Activated naive CD8-positive, alpha-beta T cell (primary cell): ENCODE results near the gene PRR15.

Experiments
- H3K27ac Mint-ChIP-seq: one replicate; pipeline ENCODE4 v1.8.0; 2021; ENCODE audit warnings: mixed read lengths
- H3K27me3 Mint-ChIP-seq: one replicate; pipeline ENCODE4 v1.8.0; 2021; ENCODE audit warnings: mixed read lengths
- H3K36me3 Mint-ChIP-seq: one replicate; pipeline ENCODE4 v1.8.0; 2021; ENCODE audit warnings: mixed read lengths
- H3K4me1 Mint-ChIP-seq: one replicate; pipeline ENCODE4 v1.8.0; 2021; ENCODE audit warnings: low read depth, mixed read lengths
- H3K4me3 Mint-ChIP-seq: one replicate; pipeline ENCODE4 v1.8.0; 2021; ENCODE audit warnings: mild to moderate bottlenecking, mixed read lengths
- H3K9me3 Mint-ChIP-seq: one replicate; pipeline ENCODE4 v1.8.0; 2021; ENCODE audit warnings: low read depth, mixed read lengths

Gene PRR15

GRCh38 chr7:29596593-29597178, 33.1 kb downstream of the PRR15 start:
- Mint-ChIP-seq H3K27me3 (peaks cover 4% of the 10 kb centered on the region), H3K4me3 (no peak overlapping the region), H3K27ac (no peak overlapping the region), H3K9me3 (no peaks in the 10 kb centered on the region), H3K4me1 (no peaks in the 10 kb centered on the region), H3K36me3 (no peaks in the 10 kb centered on the region)

DNA sequence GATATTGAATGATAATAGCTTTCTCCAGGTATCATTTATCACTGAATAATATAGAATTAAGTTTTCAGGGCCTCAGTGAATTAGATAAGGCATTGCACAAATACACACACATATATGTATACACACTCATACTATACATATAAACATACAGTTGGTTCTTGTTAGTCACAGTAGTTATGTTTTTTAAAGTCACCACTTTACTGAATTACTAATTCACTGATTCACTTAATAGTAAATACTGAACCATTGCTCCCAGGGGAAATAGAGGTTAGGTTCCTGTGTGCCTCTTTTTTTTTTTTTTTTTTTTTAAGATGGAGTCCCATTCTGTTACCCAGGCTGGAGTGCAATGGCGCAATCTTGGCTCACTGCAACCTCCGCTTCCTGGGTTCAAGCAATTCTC, 33.6 kb downstream of the PRR15 start:
- Mint-ChIP-seq H3K4me3 (no peak overlapping the region), H3K27ac (no peak overlapping the region), H3K36me3 (no peaks in the 10 kb centered on the region), H3K4me1 (no peaks in the 10 kb centered on the region), H3K9me3 (no peaks in the 10 kb centered on the region), H3K27me3 (peaks cover 4% of the 10 kb centered on the region)

GRCh38 chr7:29598137-29598536, 34.5 kb downstream of the PRR15 start:
- Mint-ChIP-seq H3K9me3 (no peaks in the 10 kb centered on the region), H3K27me3 (peaks cover 4% of the 10 kb centered on the region), H3K4me1 (no peaks in the 10 kb centered on the region), H3K27ac (no peak overlapping the region), H3K36me3 (no peaks in the 10 kb centered on the region), H3K4me3 (no peak overlapping the region)

DNA sequence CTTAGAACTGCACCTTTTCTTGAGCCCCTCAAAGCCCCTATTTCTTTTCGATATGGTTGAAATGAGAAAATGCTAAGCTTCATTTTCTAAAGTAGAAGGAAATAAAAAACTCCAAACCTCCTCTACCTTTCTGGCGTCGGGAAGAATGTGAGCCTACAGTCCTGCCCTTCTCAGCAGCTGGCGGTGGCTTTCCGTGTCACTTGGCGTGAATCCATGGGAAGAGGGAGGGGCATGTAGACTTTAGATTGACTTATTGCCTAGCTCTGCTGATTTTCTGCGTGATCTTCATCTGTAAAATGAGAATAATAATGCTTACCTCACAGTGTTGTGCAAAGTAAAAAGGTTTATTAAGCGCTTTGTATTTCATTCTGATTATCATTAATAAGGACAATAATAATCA, 35.0 kb downstream of the PRR15 start:
- no peak overlapping the region for H3K4me3 Mint-ChIP-seq
- peaks cover 4% of the 10 kb centered on the region for H3K27me3 Mint-ChIP-seq
- no peaks in the 10 kb centered on the region for H3K36me3 Mint-ChIP-seq
- H3K4me1 Mint-ChIP-seq: no peaks in the 10 kb centered on the region
- H3K27ac Mint-ChIP-seq: no peak overlapping the region
- no peaks in the 10 kb centered on the region for H3K9me3 Mint-ChIP-seq

GRCh38 chr7:29599026-29599425, 35.4 kb downstream of the PRR15 start:
- Mint-ChIP-seq H3K27me3 (peaks cover 4% of the 10 kb centered on the region), H3K27ac (no peak overlapping the region), H3K4me1 (no peaks in the 10 kb centered on the region), H3K9me3 (no peaks in the 10 kb centered on the region), H3K4me3 (no peak overlapping the region), H3K36me3 (no peaks in the 10 kb centered on the region)

DNA sequence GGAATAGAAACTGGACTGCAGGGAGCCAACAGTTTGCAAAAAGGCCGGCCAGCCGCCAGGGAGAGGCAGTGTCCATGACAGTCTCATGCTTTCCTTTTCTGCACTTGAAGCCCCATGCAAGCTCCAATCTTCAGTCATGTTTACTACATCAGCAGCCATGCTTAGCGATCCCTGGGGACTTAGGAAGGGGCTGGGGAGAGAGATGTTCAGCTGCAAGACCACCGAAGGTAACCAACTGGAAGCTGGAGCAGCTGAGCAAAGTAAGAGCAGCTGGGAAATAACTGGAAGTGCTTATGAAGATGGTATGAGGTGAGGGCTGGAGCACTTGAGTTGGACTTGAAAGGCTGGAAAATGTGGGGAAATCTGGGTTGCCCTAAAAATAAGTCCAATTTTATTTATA, 37.0 kb downstream of the PRR15 start:
- H3K4me1 Mint-ChIP-seq: no peaks in the 10 kb centered on the region
- H3K27me3 Mint-ChIP-seq: peaks cover 7% of the 10 kb centered on the region
- H3K9me3 Mint-ChIP-seq: peaks cover 5% of the 10 kb centered on the region
- no peak overlapping the region for H3K27ac Mint-ChIP-seq
- no peaks in the 10 kb centered on the region for H3K36me3 Mint-ChIP-seq
- no peak overlapping the region for H3K4me3 Mint-ChIP-seq

- H3K9me3 Mint-ChIP-seq: peaks cover 5% of the 10 kb centered on the region
- H3K27ac Mint-ChIP-seq: no peak overlapping the region
- no peaks in the 10 kb centered on the region for H3K36me3 Mint-ChIP-seq
- no peak overlapping the region for H3K4me3 Mint-ChIP-seq
- peaks cover 9% of the 10 kb centered on the region for H3K27me3 Mint-ChIP-seq
- H3K4me1 Mint-ChIP-seq: no peaks in the 10 kb centered on the region
Observed at GRCh38 chr7:29604052-29604451, 40.4 kb downstream of the PRR15 start.

DNA sequence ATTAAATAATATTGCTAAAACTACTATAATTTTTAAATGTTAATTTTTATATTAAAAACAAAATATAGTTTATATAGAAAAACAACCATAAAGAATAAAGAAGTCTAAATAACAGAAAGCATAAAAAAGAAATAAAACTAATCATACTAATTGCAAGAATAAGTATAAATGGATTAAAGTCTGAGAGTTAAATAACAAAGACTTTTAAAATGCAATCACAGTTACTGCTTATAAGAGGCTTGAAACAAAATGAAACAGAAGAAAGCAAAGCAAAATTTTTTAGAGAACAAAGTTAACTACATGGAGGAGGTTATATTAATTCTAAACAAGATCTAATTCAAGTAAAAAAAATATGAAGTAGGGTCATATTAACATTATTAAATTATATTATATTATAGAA, 41.1 kb downstream of the PRR15 start:
- Mint-ChIP-seq H3K4me1 (no peaks in the 10 kb centered on the region), H3K9me3 (peaks cover 5% of the 10 kb centered on the region), H3K27ac (no peak overlapping the region), H3K27me3 (peaks cover 9% of the 10 kb centered on the region), H3K4me3 (no peak overlapping the region), H3K36me3 (no peaks in the 10 kb centered on the region)

GRCh38 chr7:29605671-29606070, 42.0 kb downstream of the PRR15 start:
- H3K36me3 Mint-ChIP-seq: no peaks in the 10 kb centered on the region
- H3K4me1 Mint-ChIP-seq: no peaks in the 10 kb centered on the region
- no peak overlapping the region for H3K27ac Mint-ChIP-seq
- no peak overlapping the region for H3K4me3 Mint-ChIP-seq
- peaks cover 5% of the 10 kb centered on the region for H3K9me3 Mint-ChIP-seq
- peaks cover 7% of the 10 kb centered on the region for H3K27me3 Mint-ChIP-seq

DNA sequence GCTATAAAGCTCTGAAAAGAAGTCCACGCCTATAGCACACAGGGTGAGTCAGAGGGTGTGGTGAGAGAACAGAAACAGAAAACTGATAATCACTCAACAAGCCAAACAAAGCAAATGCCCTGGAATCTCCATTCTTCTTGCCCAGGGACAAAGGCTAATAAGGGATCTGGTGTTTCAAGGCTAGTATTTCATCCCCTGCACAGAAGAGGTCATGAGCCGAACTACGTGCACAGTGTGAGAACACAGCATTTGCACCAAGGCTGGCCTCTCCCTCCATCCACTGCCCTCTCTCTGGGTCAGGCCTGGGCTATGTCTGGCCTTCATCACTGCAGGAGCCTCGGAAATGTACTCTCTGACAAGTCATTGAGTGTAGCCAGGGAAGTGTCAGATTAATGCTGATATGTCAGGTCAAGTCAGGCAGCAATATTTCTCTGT, 42.7 kb downstream of the PRR15 start:
- H3K4me3 Mint-ChIP-seq: no peak overlapping the region
- peaks cover 7% of the 10 kb centered on the region for H3K27me3 Mint-ChIP-seq
- no peak overlapping the region for H3K27ac Mint-ChIP-seq
- no peaks in the 10 kb centered on the region for H3K36me3 Mint-ChIP-seq
- H3K9me3 Mint-ChIP-seq: peaks cover 5% of the 10 kb centered on the region
- H3K4me1 Mint-ChIP-seq: no peaks in the 10 kb centered on the region

DNA sequence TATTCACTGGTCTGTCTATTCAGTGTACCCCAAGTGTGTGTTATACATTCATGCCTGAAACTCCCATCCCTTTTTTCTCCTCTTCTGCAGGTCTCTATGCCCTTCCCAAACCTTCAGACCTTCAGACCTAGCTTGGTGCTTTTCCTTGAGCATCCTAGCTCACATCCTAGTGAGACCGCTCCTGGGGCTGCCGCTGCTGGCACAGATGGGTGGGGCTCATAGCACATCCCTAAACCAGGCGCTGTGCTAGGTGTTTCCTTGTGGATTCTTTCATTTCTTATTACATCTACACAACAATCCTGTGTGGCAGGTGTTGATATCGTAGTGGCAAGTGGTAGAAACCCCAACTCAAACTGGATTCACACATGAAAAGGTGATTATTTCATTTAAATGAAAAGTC, 43.2 kb downstream of the PRR15 start:
- Mint-ChIP-seq H3K4me3 (no peak overlapping the region), H3K4me1 (no peaks in the 10 kb centered on the region), H3K27ac (no peak overlapping the region), H3K9me3 (peaks cover 5% of the 10 kb centered on the region), H3K27me3 (peaks cover 7% of the 10 kb centered on the region), H3K36me3 (no peaks in the 10 kb centered on the region)

DNA sequence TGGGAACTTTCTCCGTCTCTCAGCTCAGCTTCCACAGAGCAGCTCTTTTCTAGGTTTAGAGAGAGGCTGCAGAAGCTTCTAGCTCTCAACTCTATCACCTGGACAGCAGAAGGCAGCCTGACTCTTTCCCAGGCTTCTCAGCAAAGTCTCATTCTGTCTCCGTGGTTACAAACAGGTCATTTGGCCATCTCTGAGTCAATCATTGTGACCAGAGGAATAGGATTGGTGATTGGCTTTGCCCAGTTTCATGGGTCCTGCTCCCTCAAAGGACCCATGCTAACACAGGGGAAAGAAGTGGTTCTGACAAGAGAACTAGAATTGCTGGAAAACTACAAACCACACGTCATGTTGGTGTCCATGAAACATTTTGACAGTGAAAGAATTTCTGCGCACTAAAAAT, 43.6 kb downstream of the PRR15 start:
- Mint-ChIP-seq H3K4me1 (no peaks in the 10 kb centered on the region), H3K27me3 (peaks cover 7% of the 10 kb centered on the region), H3K4me3 (no peak overlapping the region), H3K27ac (no peak overlapping the region), H3K36me3 (no peaks in the 10 kb centered on the region), H3K9me3 (peaks cover 5% of the 10 kb centered on the region)

GRCh38 chr7:29607889-29608288, 44.3 kb downstream of the PRR15 start:
- Mint-ChIP-seq H3K9me3 (peaks cover 5% of the 10 kb centered on the region), H3K4me3 (no peak overlapping the region), H3K27ac (no peak overlapping the region), H3K4me1 (no peaks in the 10 kb centered on the region), H3K27me3 (peaks cover 7% of the 10 kb centered on the region), H3K36me3 (no peaks in the 10 kb centered on the region)

GRCh38 chr7:29609162-29610037, 45.8 kb downstream of the PRR15 start:
- no peak overlapping the region for H3K27ac Mint-ChIP-seq
- H3K36me3 Mint-ChIP-seq: no peaks in the 10 kb centered on the region
- no peaks in the 10 kb centered on the region for H3K4me1 Mint-ChIP-seq
- peaks cover under 1% of the 10 kb centered on the region for H3K9me3 Mint-ChIP-seq
- peaks cover 5% of the 10 kb centered on the region for H3K27me3 Mint-ChIP-seq
- no peak overlapping the region for H3K4me3 Mint-ChIP-seq

DNA sequence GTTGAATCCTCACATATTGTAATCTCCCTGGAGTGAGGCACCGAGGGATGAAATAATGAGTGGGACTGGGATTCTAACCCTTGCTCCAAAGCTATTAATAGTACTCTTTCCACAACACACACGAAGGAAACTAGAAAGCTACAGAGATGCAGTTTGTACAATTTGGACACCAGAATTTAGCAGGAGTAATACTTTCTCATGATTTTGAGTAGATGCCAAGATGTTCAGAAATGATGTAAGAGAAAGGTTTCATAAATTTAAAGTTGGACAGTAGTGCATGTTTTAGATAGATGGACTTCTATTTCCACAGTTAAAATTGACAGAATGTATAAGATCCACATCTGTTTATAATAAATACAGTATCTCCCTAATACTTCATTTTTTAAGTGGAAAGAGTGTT, 46.5 kb downstream of the PRR15 start:
- H3K27ac Mint-ChIP-seq: no peak overlapping the region
- no peak overlapping the region for H3K4me3 Mint-ChIP-seq
- H3K9me3 Mint-ChIP-seq: no peaks in the 10 kb centered on the region
- H3K36me3 Mint-ChIP-seq: no peaks in the 10 kb centered on the region
- H3K4me1 Mint-ChIP-seq: no peaks in the 10 kb centered on the region
- H3K27me3 Mint-ChIP-seq: peaks cover 7% of the 10 kb centered on the region
